RWPE2 (cell line): ENCODE results near the gene UBTD2.

ENCODE experiments used
- ATAC-seq: fragments of 200-7000 bp; cut with Tn5 transposase; 3 replicates; pipeline ENCODE4 v1.9.1; 2021; ENCODE audit warnings: low read depth
- DNase-seq: peaks from one replicate; pipeline ENCODE4 v3.0.0-alpha.2; 2020; ENCODE audit warnings: low spot score
- H3K27ac ChIP-seq: fragments of 450-650 bp; 2 replicates; pipeline ENCODE4 v1.5.1; 2017; ENCODE audit warnings: mild to moderate bottlenecking; ENCODE audit not compliant: poor library complexity, severe bottlenecking
- H3K27me3 ChIP-seq: fragments of 250-450 bp; sonication (Bioruptor Pico); 2 replicates; pipeline ENCODE4 v1.5.1; 2021; ENCODE audit warnings: mild to moderate bottlenecking, moderate library complexity; ENCODE audit not compliant: insufficient read depth, poor library complexity, severe bottlenecking
- H3K36me3 ChIP-seq: fragments of 250-450 bp; sonication (Bioruptor Pico); 2 replicates; pipeline ENCODE4 v1.5.1; 2020; ENCODE audit warnings: low read depth, mild to moderate bottlenecking, moderate library complexity
- H3K4me1 ChIP-seq: fragments of 250-450 bp; sonication (Bioruptor Pico); 2 replicates; pipeline ENCODE4 v1.5.1; 2021; ENCODE audit warnings: mild to moderate bottlenecking, moderate library complexity; ENCODE audit not compliant: insufficient read depth, poor library complexity, severe bottlenecking
- H3K4me3 ChIP-seq: fragments of 250-450 bp; sonication (Bioruptor Pico); 2 replicates; pipeline ENCODE4 v1.5.1; 2021; ENCODE audit warnings: mild to moderate bottlenecking, moderate library complexity; ENCODE audit not compliant: severe bottlenecking
- H3K9me3 ChIP-seq: fragments of 250-450 bp; sonication (Bioruptor Pico); 2 replicates; pipeline ENCODE4 v1.5.1; 2021; ENCODE audit warnings: mild to moderate bottlenecking, moderate library complexity; ENCODE audit not compliant: severe bottlenecking
- CTCF ChIP-seq: fragments of 450-650 bp; IDR thresholded peaks from one replicate; pipeline ENCODE4 v1.5.1; 2017; ENCODE audit warnings: mild to moderate bottlenecking, moderate library complexity; ENCODE audit not compliant: poor library complexity, severe bottlenecking

Gene UBTD2

DNA sequence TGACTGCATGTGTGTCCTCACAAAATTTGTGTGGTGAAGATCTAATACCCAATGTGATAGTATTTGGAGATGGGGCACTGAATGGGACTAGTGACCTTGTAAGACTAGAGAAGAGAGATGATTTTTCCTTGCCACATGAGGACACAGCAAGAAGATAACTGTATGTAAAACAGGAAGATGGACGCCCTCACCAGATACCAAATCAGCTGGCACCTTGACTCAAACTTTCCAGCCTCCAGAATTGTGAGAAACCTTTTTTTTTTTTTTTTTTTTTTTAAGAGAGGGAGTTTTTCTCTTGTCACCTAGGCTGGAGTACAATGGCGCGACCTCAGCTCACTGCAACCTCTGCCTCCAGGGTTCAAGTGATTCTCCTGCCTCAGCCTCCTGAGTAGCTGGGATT, 40.3 kb downstream of the UBTD2 start:
- no peaks in the 10 kb centered on the region for H3K9me3 ChIP-seq
- H3K36me3 ChIP-seq, result no peaks in the 10 kb centered on the region; the same call in 1 of the 2 replicates
- no peak for TF ChIP-seq CTCF
- H3K27me3 ChIP-seq, result no peaks in the 10 kb centered on the region
- no peaks in the 10 kb centered on the region for H3K4me1 ChIP-seq
- H3K27ac ChIP-seq, result no peak overlapping the region
- no peak overlapping the region for H3K4me3 ChIP-seq
- no peak for ATAC-seq
- DNase-seq, result no peak

- Histone ChIP-seq H3K27me3 (no peaks in the 10 kb centered on the region), H3K27ac (no peak overlapping the region), H3K4me3 (no peak overlapping the region), H3K9me3 (no peaks in the 10 kb centered on the region), H3K4me1 (no peaks in the 10 kb centered on the region), H3K36me3 (peaks cover 6% of the 10 kb centered on the region; the same call in 1 of the 2 replicates)
- ATAC-seq, result no peak
- no peak for DNase-seq
- TF ChIP-seq CTCF, result no peak
Observed at GRCh38 chr5:172238334-172238733, 45.2 kb downstream of the UBTD2 start.

GRCh38 chr5:172235827-172236736, 47.5 kb downstream of the UBTD2 start:
- H3K27ac ChIP-seq, result no peak overlapping the region
- H3K4me1 ChIP-seq, result no peaks in the 10 kb centered on the region
- ATAC-seq (no peak; the same call in 2 of the 3 replicates), DNase-seq (no peak)
- H3K9me3 ChIP-seq, result no peaks in the 10 kb centered on the region
- peaks cover 20% of the 10 kb centered on the region for H3K36me3 ChIP-seq
- no peak for TF ChIP-seq CTCF
- no peak overlapping the region for H3K4me3 ChIP-seq
- no peaks in the 10 kb centered on the region for H3K27me3 ChIP-seq

- H3K27ac ChIP-seq, result no peak overlapping the region
- no peak overlapping the region for H3K4me3 ChIP-seq
- DNase-seq (no peak), ATAC-seq (no peak)
- no peaks in the 10 kb centered on the region for H3K9me3 ChIP-seq
- TF ChIP-seq CTCF, result no peak
- H3K27me3 ChIP-seq, result no peaks in the 10 kb centered on the region
- no peaks in the 10 kb centered on the region for H3K4me1 ChIP-seq
- peaks cover 26% of the 10 kb centered on the region for H3K36me3 ChIP-seq
Observed at GRCh38 chr5:172235132-172235780, 48.3 kb downstream of the UBTD2 start.
